ENCODE measurements around the gene HDGFL2.

HDGFL2 gene

DNA sequence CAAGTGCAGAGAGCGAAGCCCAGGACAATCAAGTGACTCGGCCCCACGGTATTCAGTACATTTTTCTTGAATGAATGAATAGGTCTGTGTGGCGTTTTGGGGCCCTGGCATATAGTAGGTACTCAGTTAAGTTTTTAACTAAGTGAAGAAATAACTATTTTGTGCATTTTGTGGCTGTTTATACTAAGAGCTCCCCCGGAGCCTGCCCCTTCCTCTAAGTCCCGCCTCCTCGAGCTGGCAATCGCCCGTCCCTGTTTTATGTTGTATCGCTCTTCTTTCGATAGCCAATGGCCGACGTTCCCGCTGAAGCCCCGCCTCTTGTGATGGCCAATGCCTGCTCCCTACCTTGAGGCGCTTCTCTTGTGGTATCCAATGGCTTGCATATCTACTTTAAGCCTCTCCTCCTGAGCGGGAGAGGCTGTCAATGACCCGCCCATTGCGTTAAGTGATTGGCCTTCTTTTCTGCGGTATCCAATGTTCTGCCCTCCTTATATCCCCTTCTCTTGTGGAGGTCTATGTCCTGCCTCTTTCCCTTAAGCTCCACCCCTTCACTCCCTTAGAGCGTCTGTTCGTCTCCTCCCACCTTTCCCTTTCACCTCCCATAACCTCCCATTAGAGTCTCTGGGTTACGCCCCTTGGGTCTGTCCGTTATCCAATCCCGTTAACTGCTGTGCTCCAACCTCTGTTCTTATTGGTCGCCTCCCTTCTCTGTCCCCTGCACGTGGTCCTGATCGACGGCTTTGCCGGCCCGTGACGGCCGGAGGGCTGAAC lies 509 bp upstream of the HDGFL2 start:
- peak; percentile 100 for DNase-seq (ENCODE audit: low read depth)
- TF ChIP-seq, protein P1, sequence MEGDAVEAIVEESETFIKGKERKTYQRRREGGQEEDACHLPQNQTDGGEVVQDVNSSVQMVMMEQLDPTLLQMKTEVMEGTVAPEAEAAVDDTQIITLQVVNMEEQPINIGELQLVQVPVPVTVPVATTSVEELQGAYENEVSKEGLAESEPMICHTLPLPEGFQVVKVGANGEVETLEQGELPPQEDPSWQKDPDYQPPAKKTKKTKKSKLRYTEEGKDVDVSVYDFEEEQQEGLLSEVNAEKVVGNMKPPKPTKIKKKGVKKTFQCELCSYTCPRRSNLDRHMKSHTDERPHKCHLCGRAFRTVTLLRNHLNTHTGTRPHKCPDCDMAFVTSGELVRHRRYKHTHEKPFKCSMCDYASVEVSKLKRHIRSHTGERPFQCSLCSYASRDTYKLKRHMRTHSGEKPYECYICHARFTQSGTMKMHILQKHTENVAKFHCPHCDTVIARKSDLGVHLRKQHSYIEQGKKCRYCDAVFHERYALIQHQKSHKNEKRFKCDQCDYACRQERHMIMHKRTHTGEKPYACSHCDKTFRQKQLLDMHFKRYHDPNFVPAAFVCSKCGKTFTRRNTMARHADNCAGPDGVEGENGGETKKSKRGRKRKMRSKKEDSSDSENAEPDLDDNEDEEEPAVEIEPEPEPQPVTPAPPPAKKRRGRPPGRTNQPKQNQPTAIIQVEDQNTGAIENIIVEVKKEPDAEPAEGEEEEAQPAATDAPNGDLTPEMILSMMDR (IDR thresholded peaks at IDR 0.05; ENCODE audit: low read depth, low read length, missing control alignments) = no peak
- H3K4me3 ChIP-seq (ENCODE audit: low read depth, low read length) = peak overlapping the region; percentile 74

DNA sequence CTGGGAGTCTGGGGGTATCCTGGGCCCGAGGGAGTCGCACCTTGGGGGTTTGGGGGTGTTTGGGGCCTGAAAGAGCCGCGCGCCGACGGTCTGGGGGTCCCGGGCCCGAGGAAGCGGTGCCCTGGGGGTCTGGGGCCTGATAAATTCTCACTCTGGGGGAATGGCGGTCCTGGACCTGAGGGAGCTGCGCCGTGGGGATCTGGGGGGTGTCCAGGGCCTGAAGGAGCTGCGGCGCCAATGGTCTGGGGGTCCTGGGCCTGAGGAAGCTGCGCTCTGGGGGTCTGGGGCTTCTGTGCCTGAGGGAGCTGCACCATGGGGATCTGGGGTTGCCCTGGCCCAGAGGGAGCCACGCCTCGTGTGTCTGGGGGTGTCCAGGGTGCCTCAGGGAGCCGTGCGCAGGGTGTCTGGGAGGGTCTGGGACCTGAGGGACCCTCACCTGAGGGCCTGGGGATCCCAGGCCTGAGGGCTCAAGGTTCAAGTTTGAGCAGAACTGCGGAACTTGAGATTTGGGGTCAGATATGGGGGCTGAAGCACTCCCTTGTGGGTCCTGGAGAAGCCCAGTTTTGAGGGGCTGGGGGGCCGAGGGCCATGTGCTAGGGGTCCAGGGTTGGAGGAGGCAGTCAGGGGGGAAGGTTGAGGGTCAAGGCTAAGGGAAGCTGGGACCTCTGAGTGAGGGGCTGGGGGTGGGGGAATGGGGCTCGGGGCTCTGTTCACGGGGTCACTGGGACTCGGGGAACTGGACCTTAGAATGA lies 1.1 kb downstream of the HDGFL2 start:
- no peak for DNase-seq (ENCODE audit: low read depth)
- peak overlapping the region; percentile 88 for H3K4me3 ChIP-seq (ENCODE audit: low read depth, low read length)
- TF ChIP-seq, protein P1 (IDR thresholded peaks at IDR 0.05; ENCODE audit: low read depth, low read length, missing control alignments) = no peak

DNA sequence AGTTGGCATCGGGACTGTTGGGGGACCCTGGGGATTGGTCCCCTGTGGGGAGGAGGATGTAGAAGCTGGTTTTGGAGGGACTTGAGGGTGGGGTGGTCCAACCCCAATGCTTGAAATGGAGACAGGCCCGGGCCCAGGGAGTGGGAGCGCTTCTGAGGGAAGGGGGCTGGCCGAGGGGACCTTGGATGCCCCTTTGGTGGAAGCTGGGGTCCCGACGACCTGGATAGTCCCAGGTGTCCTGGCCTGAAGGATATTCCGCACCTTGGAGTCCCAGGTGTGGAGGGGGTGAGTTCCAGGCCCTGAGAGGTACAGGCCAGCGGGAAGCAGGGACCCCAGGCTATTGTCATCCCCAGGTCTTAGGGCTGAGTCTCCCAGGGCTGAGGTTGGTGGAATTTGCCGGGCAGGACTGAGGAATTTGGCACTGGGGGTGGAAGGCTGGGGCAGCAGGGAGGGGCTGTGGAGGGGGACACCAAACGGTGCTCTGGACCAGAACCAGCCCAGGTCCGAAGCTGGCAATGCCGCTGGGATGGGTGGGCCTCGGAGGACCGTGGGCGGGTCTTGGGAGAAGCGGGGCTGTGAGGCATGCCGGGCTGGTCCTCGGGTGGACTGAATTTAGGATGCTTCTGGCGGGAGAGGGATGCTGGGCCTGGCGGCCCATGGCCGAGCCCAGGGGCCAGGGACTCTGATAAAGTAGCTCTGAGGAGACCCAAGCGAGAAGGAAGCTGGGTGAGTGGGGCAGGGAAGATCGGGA lies 1.8 kb downstream of the HDGFL2 start:
- TF ChIP-seq, protein P1 (IDR thresholded peaks at IDR 0.05; ENCODE audit: low read depth, low read length, missing control alignments) = no peak
- no peak for DNase-seq (ENCODE audit: low read depth)
- H3K4me3 ChIP-seq (ENCODE audit: low read depth, low read length) = peak overlapping the region; percentile 88

DNA sequence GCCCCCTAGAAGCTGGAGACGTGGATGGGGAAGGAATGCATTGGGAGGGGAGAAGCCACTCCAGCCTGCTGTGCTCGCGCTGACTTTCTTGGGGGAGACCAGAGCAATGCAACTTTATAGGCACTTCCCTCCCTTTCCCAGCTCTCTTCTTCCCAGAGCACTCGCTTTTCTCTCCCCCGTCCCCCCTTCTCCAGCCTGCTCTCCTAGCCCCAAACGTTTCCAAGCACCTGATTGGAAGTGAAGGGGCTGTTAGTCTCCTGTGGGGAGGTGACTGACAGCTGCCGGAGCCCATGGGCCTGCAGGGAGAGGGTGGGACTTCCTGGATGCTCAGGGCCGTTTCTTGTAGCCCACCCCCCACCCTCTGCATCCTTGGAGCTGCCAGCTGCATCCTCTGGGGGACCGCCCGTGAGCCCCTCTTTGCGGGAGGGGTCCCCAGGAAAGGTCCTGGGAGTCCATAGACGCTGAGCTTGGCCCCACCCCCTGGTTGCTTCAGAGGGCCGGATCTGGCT lies 2.5 kb downstream of the HDGFL2 start:
- peak overlapping the region; percentile 88 for H3K4me3 ChIP-seq (ENCODE audit: low read depth, low read length)
- no peak for DNase-seq (ENCODE audit: low read depth)
- TF ChIP-seq, protein P1 (IDR thresholded peaks at IDR 0.05; ENCODE audit: low read depth, low read length, missing control alignments) = no peak

DNA sequence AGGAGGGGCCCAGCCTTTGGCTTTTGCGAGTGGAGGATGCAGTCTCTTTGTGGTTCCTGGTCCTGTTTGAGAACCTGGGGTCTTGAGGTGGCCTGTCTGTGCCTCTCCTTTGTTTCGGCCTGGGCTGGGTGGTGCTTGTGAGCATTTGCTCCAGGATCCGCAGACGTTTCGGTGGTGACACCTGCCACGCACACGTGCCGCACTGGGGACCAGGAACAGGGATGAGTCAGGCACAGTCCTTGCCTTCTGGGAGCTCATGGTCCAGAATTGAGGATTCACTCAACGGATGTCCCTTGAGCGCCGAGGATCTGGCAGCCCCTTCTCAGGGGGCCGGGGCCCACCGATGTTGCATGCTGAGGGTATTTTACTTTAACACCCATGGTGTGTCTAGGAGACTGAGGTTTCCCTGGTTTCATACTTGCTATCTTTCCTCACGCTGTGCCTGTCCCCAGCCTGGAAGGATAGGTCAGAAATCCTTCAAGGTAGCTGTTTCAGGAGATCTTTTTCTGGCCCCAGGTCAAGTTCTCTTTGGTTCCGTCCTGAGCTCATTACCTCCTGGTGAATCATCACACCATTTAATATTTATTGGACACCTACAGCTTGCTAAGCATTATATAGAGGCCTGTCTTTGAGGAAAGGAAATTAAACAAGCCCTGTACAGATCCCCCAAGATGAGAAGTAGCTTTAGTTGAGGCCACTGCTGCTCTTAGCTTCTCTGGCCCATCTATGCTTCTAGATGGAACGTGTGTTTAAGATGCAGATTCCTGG lies 5.1 kb downstream of the HDGFL2 start:
- H3K4me3 ChIP-seq (ENCODE audit: low read depth, low read length) = no peak overlapping the region
- DNase-seq (ENCODE audit: low read depth) = no peak
- TF ChIP-seq, protein P1 (IDR thresholded peaks at IDR 0.05; ENCODE audit: low read depth, low read length, missing control alignments) = no peak

DNA sequence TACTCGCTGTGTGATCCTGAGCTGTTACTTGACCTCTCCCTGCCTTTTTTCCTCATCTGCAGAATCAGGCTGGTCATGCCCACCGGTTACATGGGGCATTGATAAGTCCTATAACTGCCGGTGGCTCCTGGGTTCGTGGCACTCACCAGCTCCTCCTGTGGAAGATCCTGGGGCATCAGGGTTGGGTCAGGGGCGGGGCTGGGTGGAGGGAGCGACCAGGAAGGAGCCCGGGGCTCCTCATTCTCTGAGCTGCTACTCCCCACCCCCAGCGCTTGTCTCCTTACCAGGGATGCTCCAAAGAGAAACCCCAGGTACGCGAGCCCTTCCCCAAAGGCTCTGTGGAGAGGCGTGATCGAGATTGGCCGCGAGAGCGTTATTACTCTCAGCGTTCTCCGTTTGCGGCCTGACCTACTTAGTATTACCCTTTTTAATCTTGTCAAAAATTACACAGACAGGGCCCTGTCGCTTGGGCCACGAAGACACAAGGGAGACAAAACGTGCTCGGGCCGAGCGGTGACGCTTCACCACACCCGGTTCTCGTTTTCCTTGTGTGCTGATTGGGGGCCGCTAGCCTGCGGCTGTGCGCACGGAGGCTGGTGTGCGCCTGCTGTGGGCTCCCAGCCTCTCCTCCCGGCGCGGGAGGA lies 10.7 kb downstream of the HDGFL2 start:
- H3K4me3 ChIP-seq (ENCODE audit: low read depth, low read length) = no peak overlapping the region
- TF ChIP-seq, protein P1 (IDR thresholded peaks at IDR 0.05; ENCODE audit: low read depth, low read length, missing control alignments) = no peak

More for the DNA sequence above, 10.7 kb downstream of the HDGFL2 start:
- DNase-seq (ENCODE audit: low read depth) = no peak

All from GM12864 (cell line).